NCI-H748 (cell line): Measurements from ENCODE around the gene NEURL1.

Experiments
- DNase-seq: peaks from one replicate; lab custom pipeline; 2025; ENCODE audit not compliant: unreplicated experiment; lab: John Stamatoyannopoulos, UW

NEURL1 gene

DNA sequence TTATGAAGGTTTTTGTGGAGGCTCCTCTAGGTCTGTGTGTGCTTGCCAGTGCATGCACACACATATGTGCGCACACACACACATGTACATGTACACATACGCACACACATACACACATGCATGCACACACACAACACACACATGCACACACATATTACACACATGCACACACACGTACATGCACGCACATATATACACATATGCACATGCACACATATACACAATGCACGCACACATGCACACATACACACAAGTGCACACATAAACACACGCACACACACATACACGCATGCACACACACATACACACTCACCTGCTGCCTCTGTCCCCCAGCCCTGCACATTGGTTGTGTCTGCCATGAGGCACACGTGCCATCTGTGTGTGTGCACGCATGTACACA, 66.3 kb downstream of the NEURL1 start:
- no peak for DNase-seq

DNA sequence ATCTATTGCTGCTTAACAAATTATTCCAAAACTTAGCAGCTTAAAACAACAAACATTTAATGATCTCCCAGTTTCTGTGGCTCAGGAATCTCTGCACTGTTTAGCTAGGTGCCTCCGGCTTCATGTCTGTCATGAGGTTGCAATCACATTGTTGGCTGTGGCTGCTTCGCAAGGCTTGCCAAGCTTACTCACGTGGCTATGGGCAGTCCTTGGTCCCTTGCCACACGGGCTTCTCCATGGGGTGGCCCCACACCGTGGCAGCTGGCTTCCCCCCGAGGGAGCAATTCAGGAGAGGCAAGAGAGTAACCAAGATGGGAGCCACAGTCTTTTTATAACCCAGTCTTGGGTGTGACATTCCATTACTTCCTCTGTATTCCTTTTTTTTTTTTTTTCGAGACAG, 67.4 kb downstream of the NEURL1 start:
- DNase-seq, result no peak

DNA sequence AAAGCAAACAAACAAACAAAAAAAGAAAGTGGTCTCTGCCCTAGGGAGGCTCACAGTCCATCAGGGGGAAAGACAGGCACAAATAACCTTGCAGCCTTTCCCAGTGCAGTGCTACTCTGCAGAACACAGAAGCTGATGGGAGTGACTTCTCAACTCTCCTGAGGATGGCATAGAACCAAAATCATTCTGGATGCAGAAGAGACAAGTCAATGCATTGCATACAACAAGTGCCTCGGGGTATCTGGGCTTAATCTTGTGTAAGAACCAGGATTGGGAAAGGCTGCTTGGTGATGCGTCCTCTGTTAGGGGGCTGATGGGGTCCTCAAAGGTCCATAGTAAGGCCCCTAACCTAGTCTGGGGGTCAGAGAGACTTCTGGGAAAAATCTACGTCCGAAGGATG, 68.9 kb downstream of the NEURL1 start:
- no peak for DNase-seq

DNA sequence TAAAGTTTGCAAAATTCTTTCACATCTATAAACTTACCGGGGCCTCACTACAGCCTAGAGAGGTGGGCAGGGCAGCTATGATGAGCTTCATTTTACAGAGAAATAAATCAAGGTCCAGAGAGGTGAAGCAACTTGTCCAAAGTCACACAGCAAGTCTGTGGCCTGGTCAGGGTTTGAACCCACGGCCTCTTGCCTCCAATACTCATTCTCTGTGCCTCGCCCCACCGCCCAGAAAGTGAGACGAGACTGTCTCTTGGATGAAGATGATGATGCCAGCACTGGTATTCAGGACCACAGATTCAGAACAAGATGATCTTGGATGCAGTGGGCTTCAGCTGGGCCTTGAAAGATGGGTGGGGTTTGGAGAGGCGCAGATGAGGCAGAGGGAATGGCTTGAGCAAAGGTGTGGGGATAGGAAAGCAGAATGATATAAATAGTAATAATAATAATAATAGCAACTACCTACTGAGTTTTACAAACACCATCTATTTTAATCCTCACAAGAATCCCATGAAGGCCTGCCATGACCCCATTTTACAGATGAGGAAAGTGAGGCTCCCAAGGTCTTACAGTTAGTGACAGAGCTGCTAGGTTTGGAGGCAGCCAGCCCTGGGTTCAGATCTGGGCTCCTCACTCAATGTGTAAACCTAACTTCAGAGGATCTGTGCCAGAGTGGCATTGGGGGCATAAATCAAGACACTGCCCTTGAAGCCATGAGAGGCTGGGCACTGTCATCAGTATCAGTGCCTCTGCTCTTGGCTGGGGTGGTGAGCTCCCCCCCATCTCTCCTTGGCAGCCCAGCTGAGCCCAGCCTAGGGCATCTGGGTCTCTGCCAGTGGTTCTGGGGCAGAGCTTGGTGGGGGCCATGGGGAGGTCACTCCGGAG, 70.0 kb downstream of the NEURL1 start:
- DNase-seq, result no peak

DNA sequence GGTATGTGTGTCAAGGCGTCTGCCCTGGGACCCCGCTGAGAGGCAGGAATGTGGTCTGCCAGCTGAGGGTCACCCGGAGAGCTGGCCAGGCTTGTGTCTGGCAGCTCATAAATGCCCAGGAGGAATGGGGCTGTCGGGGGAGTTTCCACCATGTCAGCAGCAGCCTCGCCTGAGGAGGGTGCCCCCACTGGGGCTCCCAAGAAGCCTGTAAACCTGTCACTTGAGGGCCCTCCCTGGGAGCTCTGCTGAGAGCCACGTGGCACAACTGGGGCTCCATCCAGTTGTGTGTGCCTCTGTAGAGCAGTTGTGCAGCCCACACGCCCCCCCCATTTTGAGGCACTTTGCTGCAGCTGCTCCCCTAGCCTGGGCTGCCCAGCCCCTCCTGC, 70.6 kb downstream of the NEURL1 start:
- no peak for DNase-seq

DNA sequence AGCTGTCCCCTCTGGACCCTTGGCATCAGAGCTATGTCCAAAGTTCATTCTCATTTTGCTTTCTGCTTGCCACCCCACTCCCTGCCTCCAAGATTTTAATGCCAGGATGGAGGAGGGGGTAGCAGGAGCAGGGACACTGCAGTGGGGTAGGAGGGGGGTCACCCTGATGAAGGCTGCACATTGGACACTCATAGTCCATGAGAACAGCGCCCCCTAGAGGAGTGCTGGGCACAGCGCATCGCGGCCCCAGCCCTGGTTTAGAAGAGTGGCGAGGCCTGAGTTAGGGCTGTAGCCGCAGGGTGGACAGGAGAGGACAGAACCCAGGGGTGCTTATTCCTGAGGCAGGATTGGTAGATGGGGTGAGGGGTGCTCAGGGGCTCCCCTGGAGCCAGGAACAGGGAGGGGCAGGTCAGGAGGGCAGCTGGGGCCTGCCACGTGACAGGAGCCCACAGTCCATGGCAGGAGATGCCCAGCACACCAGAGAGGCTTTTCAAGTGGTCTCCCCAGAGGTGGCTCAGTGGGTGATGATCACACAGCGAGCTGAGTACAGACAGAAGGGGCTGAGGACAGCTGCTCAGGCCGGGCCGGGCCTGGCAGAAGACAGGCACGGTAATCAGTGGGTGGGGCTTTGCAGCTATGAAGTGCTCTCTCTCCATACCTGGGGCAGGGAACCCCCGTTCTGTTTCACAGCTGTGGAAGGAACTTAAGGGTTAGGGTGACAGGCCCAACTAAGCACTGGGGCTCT, 71.4 kb downstream of the NEURL1 start:
- peak; percentile 6 for DNase-seq

DNA sequence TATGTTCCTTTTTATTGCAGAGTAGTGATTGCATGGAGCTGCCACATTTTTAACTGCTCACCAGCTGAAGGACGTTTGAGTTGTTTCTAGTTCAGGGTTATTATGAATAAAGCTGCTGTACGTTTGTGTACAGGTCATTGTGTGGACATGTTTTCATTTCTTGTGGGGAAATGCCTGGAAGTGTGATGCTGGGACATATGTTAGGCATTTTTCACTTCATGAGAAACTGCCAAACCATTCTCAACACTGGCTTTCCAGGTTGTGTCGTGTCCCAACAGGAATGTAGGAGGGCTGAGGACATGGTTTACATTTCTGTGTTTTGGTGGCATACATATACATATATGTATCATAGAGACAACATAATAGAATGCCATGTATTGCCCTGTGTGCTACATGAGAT, 73.0 kb downstream of the NEURL1 start:
- no peak for DNase-seq

DNA sequence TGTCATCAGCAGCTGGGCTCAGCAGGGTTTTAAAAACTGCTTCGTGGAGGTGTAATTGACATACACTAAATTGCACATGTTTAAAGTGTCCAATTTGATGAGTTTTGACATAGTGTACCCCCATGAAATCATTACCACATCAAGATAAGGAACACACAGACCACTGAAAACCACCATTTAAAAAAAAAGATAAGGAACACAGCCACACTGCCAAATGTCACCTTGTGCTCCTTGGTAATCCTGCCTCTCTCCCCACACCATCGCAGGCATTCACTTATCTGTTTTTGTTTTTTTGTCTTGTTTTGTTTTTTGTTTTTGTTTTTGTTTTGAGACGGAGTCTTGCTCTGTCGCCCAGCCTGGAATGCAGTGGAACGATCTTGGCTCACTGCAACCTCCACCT, 75.0 kb downstream of the NEURL1 start:
- DNase-seq, result no peak

DNA sequence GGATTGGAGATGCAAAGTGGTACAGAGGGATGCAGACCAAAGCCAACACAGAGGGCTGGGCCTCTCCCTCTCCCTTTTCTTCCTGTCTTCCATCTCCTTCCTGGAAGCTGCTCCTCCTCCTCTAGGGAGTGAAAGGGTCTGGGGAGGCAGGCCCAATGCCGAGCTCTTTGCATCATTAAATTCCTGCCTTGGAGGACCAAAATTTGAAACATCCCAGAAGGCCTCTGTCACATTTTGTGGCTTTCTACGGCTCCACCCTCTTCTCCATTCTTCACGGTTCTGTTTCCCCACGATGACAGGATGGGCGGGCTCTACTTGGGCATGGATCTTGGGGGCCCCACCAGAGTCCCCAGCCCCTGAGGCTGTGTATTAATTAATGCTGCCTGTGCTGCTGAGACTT, 76.4 kb downstream of the NEURL1 start:
- no peak for DNase-seq

DNA sequence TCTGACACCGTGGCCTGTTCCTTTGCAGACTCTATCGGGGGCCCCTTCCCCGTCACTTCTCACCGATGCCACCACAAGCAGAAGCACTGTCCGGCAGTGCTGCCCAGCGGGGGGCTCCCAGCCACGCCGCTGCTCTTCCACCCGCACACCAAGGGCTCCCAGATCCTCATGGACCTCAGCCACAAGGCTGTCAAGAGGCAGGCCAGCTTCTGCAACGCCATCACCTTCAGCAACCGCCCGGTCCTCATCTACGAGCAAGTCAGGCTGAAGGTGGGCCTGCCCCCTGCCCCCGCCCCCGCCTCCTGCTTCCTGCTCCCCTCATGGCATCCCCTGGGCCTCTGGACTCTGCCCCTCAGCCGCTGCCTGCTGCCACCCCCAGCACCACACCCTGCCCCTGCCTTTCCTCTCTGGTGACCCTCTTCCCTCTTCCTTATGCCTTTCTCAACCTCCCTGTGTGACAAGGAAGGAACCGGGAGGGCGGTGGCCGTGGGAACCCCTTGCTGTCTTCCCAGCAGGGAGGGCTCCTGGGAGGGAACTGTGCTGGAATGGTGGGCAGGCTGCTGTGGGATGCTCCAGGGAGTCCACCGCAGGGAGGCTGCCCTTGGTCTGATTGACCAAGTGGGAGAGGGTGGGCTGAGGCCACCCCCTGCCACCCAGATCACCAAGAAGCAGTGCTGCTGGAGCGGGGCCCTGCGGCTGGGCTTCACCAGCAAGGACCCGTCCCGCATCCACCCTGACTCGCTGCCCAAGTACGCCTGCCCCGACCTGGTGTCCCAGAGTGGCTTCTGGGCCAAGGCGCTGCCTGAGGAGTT, 77.5 kb downstream of the NEURL1 start:
- no peak for DNase-seq

DNA sequence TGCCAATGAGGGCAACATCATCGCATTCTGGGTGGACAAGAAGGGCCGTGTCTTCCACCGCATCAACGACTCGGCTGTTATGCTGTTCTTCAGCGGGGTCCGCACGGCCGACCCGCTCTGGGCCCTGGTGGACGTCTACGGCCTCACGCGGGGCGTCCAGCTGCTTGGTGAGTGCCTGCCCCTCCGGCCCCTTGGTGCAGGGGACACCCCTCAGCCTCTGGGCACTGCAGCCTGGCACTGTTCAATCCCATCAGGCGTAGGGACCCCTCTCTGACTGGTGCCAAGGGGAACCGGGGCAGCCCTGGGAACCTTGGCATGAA, 78.1 kb downstream of the NEURL1 start:
- no peak for DNase-seq

DNA sequence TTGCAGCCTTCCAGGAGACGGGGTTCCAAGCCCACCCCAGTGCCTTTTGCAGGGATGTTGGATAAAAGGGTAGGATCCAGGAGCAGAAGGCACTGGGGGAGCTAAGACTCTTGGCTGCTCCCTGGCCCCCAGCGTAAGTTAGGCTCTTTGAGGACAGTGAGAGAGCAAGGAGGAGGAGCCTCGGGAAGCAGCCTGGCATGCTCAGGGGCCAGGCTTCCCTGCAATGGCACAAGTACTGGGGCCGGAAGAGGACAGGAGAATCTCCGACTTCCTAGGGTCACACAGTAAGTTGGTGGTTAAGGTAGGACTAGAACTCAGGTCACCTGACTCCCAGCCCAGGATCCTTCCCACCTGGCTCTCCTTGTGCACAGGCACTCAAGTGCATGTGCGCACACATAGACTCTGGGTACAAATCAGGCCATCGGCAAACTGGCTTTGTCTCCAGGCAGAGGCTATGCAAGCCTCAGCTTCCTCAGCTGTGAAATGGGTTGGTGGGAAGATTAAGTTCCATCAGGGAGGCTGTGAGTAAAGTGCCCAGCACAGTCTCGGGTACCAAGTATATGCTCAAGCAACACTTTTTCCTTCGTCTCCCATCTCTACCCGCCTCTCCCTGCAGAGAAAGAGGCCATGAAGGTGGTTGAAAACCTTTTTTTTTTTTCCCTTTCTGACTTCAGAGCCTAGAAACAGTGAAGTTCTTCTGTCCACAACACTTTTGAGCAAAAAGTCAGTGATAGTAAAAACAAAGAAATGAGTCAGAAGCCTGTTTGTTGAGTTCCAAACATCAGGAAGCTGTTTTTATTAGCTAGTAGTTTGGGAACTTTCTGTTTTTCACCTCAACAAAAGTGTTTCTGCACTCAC, 79.1 kb downstream of the NEURL1 start:
- DNase-seq, result no peak

DNA sequence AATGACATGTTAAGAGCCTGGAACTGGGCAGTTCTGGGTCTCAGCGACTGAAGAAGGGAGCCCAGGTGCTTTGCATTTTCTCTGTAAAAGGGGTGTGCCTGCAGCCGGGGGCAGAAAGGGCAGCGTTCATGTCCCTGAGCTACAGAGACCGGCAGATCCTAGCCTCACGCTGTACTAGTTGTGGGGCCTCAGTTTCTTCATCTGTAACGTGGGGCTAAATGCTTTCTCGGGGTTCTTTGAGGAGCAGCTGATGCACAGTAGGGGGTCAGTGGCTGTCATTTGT, 79.6 kb downstream of the NEURL1 start:
- DNase-seq, result no peak

DNA sequence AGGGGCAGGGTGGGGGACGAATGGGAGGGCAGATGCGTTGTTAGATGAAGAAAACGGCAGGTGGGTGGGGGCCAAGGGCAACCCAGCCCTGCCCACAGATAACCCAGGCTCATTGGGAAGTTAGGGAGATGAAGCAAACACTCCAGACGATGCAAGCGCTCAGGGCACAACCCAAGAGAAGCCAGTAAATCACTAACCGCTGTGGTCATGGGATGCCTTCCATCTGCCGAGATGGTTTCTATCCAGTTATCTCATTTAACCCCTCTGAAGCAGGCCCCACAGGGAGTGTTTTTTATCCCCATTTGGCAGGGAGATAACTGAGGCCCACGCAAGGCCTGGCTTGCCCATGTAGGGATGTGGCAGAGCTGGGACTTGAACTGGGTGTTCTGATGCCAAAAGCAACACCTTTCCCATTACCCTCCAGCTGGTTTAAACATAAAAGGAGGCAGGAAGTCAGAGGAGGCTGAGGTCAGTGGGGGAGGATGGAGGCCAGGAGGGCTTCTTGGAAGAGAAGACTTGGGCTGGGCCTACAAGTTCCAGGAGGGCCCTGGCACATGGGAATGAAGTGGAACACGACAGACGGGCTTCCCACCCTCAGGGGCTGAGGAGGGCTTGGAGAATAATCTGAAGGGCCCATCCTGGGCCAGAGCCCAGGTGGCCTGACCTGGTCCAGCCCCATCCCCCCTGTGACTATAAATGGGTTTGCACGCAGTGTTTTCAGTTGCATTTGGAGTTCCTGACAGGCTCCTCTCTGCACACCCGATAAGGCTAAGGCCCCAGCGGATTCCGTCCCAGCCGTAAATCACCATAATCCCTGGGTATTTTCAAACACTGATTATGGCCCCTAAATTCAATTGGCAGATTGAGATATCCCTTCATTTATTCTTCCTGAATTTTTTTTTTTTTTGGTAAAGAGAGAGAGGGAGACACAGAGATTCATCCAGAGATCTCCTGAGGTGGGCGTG, 80.9 kb downstream of the NEURL1 start:
- DNase-seq, result no peak

DNA sequence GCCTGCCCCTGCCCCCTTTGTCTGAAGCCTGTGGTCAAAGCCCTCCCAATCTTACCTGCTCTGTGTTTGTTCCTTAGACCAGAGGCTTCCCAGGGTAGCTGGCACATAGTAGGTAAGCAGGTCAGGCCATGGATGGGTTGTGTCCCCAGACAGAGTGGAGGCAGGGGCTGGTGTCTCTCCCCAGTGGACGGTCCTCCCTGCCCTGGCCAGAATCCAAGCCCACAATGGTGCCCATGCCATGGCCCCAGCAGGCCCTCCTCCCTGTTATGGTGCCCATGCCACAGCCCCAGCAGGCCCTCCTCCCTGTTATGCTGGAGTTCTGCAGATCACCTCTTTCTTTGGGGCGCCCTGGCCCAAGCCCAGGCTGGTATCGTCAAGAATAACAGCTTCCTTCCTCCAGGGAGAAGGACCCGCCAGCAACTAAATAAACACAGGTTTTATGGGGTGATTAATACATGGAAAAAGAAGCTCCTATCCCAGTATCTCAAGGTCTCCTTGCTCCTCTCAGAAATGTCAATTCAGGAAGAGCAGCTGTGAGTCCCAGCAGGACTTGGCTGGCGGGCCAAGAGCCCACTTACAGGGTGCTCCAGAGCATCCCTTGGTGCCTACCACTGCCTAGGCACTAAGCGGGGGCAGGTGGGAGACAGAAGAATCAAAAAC, 82.0 kb downstream of the NEURL1 start:
- peak; percentile 25 for DNase-seq

DNA sequence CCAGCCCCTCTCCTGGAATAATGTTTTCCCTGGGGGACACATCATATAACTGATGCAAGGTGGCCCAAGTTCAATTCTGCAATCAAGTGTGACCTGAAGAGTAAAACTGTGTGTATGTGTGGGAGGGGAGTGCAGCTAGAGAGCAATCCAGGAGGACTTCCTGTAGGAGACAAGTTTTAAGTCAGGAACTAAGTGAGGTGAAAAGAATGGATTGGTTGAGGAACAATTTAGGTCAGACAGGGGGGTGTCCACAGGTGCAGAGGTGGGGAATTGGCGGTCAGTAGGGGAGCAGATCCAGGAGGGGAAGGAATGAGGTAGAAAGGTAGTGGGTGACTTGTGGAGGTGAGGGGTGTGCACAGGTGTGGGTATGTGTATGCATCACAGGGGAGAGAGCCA, 82.6 kb downstream of the NEURL1 start:
- DNase-seq, result no peak

DNA sequence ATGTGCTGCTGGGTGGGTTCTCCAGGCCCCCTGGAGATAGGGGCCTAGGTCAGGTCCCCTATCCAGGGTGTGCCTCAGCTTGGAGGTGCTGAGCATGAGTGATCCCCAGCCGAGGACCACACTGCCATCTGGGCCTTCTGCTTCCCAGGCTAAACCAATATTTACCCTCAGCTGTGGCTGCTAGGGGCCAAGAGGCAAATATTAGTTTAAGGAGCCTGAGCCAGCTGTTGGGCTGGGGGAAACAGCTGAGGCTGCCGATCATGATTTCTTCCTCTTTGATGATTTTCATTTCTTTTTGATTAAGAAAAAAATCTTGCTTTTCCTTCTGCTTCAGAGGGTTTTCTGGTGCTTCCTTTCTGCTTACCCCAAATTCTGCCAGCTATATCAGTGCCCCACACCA, 83.4 kb downstream of the NEURL1 start:
- peak; percentile 85 for DNase-seq

DNA sequence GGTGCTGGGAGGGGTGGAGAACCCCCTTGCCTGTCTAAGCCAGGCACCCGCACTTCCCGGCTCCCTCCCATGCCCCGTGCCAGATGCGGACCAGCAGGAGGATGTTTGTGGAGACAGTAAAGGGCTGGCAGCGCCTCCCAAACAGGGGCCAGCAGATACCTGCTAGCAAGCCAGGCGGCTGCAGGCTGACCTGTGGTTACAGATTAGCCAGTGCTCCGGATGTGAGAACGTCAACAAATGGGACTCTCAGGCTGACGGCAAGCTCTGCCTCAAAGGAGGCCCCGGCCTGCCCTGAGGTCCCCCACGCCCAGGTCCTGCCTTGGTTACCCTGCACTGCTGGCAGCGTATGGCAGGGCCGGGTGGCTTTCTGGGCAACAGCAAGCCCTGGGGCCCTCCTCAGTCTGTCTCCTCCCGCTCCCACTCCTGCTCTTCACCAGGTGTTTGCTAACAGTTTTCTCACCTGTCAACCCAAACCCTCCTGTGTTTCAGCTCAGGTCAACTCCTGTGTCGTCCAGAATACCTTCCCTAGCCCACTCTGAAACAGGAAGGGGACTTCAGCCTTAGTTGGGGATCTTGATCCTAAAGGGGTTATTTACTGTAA, 85.4 kb downstream of the NEURL1 start:
- DNase-seq, result peak; percentile 18

DNA sequence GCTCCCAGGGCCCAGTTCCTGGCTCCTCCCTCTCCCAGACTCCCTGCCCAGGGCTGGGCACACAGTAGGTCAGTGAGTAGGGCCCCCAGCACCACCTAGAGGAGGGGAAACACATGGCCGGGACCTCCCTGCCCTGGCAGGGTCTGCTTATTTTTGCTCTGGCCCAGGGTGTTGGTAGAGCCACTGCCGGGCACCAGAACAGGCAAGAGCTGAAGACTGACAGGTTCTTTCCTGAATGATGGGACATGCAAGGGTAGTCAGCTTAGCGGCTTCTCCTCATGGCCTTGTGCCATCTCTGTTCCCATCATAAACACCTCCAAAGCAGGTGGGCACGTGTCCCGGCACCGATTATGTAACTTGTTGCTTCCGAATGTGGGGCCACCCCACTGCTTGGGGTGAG, 86.5 kb downstream of the NEURL1 start:
- no peak for DNase-seq
